ENCODE measurements around the gene UBB. TPM values are rescaled to one million over a fixed set of nuclear protein-coding genes. Genes with fewer than 3 reads are reported as not detected.

Gene UBB
- polyA plus RNA-seq, 3 donors: 1,176 to 1,365 (median 1,282) TPM

DNA sequence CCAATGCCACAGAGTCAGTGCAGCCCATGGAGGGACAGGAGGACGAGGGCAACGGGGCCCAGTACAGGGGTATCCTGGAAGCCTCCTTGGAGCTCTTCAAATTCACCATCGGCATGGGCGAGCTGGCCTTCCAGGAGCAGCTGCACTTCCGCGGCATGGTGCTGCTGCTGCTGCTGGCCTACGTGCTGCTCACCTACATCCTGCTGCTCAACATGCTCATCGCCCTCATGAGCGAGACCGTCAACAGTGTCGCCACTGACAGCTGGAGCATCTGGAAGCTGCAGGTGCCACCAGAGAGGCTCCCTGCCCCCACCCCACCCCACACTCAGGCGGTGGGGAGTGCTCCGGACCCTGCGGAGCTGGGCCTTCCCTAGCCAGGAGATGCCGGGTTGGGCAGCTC, 51.1 kb downstream of the UBB start:
- peaks cover 6% of the 10 kb centered on the region for H3K4me1 Mint-ChIP-seq
- H3K4me3 Mint-ChIP-seq: no peak overlapping the region
- Histone ChIP-seq H2AFZ (ENCODE audit: insufficient read depth, low read depth, low read length, poor library complexity, severe bottlenecking) (no peak overlapping the region), H4K20me1 (ENCODE audit: insufficient read depth, low read length) (peaks cover 9% of the 10 kb centered on the region), H3K27ac (ENCODE audit: low read depth in 1 of 2, low read length in 2 of 2) (no peak overlapping the region), H3K4me2 (replicated peaks; ENCODE audit: extremely low read depth, low read length, poor library complexity, severe bottlenecking) (no peak overlapping the region), H3K79me2 (ENCODE audit: insufficient read depth, low read length) (no peaks in the 10 kb centered on the region), H3K4me3 (replicated peaks in 1 of 3; ENCODE audit: low read depth in 2 of 3, low read length in 3 of 3) (no peak overlapping the region), H3K27me3 (ENCODE audit: control insufficient read depth in 2 of 2, insufficient read depth in 2 of 2, low read length in 2 of 2) (no peaks in the 10 kb centered on the region), H3K4me1 (ENCODE audit: control insufficient read depth in 1 of 2, insufficient read depth in 2 of 2, low read length in 2 of 2) (no peaks in the 10 kb centered on the region), H3K36me3 (replicated peaks in 1 of 2; ENCODE audit: control insufficient read depth in 1 of 2, insufficient read depth in 2 of 2, low read length in 2 of 2) (peaks cover 37 to 53% of the 10 kb centered on the region in 2 donors), H3K9ac (ENCODE audit: insufficient read depth, low read length, poor library complexity, severe bottlenecking) (no peak overlapping the region), H3K9me3 (replicated peaks in 1 of 2; ENCODE audit: control insufficient read depth in 1 of 2, insufficient read depth in 1 of 2, low read length in 2 of 2) (no peaks in the 10 kb centered on the region)
- peak overlapping the region in 1 of 7 donors; percentile 45 for H3K27ac Mint-ChIP-seq
- peaks cover 39 to 63% of the 10 kb centered on the region in 2 donors for H3K36me3 Mint-ChIP-seq
- TF ChIP-seq, protein P1, sequence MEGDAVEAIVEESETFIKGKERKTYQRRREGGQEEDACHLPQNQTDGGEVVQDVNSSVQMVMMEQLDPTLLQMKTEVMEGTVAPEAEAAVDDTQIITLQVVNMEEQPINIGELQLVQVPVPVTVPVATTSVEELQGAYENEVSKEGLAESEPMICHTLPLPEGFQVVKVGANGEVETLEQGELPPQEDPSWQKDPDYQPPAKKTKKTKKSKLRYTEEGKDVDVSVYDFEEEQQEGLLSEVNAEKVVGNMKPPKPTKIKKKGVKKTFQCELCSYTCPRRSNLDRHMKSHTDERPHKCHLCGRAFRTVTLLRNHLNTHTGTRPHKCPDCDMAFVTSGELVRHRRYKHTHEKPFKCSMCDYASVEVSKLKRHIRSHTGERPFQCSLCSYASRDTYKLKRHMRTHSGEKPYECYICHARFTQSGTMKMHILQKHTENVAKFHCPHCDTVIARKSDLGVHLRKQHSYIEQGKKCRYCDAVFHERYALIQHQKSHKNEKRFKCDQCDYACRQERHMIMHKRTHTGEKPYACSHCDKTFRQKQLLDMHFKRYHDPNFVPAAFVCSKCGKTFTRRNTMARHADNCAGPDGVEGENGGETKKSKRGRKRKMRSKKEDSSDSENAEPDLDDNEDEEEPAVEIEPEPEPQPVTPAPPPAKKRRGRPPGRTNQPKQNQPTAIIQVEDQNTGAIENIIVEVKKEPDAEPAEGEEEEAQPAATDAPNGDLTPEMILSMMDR (IDR thresholded peaks at IDR 0.05): no peak
- WGBS (ENCODE audit: insufficient coverage): 96% methylated on average over 14 of the region's 15 CpGs
- H3K27me3 Mint-ChIP-seq (ENCODE audit: low read depth in 3 of 3): no peaks in the 10 kb centered on the region
- intact Hi-C loops (cut with micrococcal nuclease): no loop called here
- no peak for DNase-seq
- H3K9me3 Mint-ChIP-seq: peaks cover 0 to 1% (median 0%) of the 10 kb centered on the region in 7 donors

Other genes with a start within 250 kb of the UBB start
- 10 to 100 TPM; 23.2 to 47.0 (median 37.9) TPM for gene NCOR1, start 165.6 kb upstream of the UBB start, polyA plus RNA-seq
- 10 to 100 TPM in 1 of 3 donors, 1 to 10 TPM in 2; 3.6 to 44.2 (median 4.0) TPM for gene PIGL, start 163.9 kb upstream of the UBB start, polyA plus RNA-seq
- gene CENPV, start 27.6 kb upstream of the UBB start, polyA plus RNA-seq: 1 to 10 TPM in 1 of 3 donors, under 1 TPM in 2; 0.50 to 1.1 (median 0.80) TPM
- 10 to 100 TPM; 51.4 to 66.3 (median 58.2) TPM for gene TRPV2, start 34.5 kb downstream of the UBB start, polyA plus RNA-seq
- 1 to 10 TPM; 1.0 to 2.4 (median 1.4) TPM for gene LRRC75A, start 111.1 kb downstream of the UBB start, polyA plus RNA-seq
- under 1 TPM in 2 of 3 donors, not detected in 1; 0.25 to 0.53 TPM for gene ZNF287, start 188.1 kb downstream of the UBB start, polyA plus RNA-seq